Suprapubic skin (tissue), 4 donors: ENCODE results near the gene KIAA1217. TPM values are rescaled to one million over a fixed set of nuclear protein-coding genes. Genes with fewer than 3 reads are reported as not detected.

Source experiments
- DNase-seq, 2 donors: peaks; one replicate each; pipeline ENCODE4 v3.0.0-alpha.2; 2019; ENCODE audit warnings: low spot score in 2 of 2
- H3K27ac ChIP-seq: fragments of 200-600 bp; sonication (generic); one replicate; pipeline ENCODE4 v1.5.1; 2019
- H3K27me3 ChIP-seq: fragments of 200-600 bp; sonication (generic); one replicate; pipeline ENCODE4 v1.5.1; 2019
- H3K36me3 ChIP-seq: fragments of 200-600 bp; sonication (generic); one replicate; pipeline ENCODE4 v1.5.1; 2019
- H3K4me1 ChIP-seq: fragments of 200-600 bp; sonication (generic); one replicate; pipeline ENCODE4 v1.5.1; 2019
- H3K4me3 ChIP-seq: fragments of 200-600 bp; sonication (generic); one replicate; pipeline ENCODE4 v1.5.1; 2019; ENCODE audit warnings: mild to moderate bottlenecking
- H3K9me3 ChIP-seq: fragments of 200-600 bp; sonication (generic); one replicate; pipeline ENCODE4 v1.5.1; 2019
- EP300 ChIP-seq: sonication (generic); formaldehyde crosslinking; IDR thresholded peaks from one replicate; pipeline ENCODE4 v1.6.1; 2017; ENCODE audit warnings: antibody characterized with exemption
- POLR2A ChIP-seq, 2 donors: fragments of 450-650 bp; IDR thresholded peaks; one replicate each; pipeline ENCODE4 v1.6.1; 2017; ENCODE audit warnings: antibody characterized with exemption in 2 of 2, mild to moderate bottlenecking in 2 of 2, moderate library complexity in 2 of 2
- POLR2AphosphoS5 ChIP-seq, 3 donors: sonication (generic); formaldehyde crosslinking; IDR thresholded peaks; one replicate each; pipeline ENCODE4 v1.6.1; 2017; ENCODE audit warnings: antibody characterized with exemption in 3 of 3
- WGBS: methylation state at CpG from one replicate; pipeline ENCODE4 v1.1.5; 2018; 5-methylcytosine and 5-hydroxymethylcytosine counted together
- total RNA-seq, 4 donors: library from RNA; depleted of rRNA; stranded (reverse); fragments of >200 nt; gene quantifications; one replicate each; pipeline ENCODE4 v1.1.0, GENCODE V29; 2016
- TF ChIP-seq, protein P1 (sequence below), 2 donors: fragments of 200-600 bp in 1 of 2; fragments of 450-650 bp in 1 of 2; sonication (generic) in 1 of 2; IDR thresholded peaks; one replicate each; pipeline ENCODE4 v1.5.1; 2016 to 2019; ENCODE audit warnings: antibody characterized with exemption in 2 of 2, mild to moderate bottlenecking in 1 of 2, moderate library complexity in 1 of 2

KIAA1217 gene
- total RNA-seq, 4 donors from 2014 or later = 59.2 to 109 (median 72.1) TPM

DNA sequence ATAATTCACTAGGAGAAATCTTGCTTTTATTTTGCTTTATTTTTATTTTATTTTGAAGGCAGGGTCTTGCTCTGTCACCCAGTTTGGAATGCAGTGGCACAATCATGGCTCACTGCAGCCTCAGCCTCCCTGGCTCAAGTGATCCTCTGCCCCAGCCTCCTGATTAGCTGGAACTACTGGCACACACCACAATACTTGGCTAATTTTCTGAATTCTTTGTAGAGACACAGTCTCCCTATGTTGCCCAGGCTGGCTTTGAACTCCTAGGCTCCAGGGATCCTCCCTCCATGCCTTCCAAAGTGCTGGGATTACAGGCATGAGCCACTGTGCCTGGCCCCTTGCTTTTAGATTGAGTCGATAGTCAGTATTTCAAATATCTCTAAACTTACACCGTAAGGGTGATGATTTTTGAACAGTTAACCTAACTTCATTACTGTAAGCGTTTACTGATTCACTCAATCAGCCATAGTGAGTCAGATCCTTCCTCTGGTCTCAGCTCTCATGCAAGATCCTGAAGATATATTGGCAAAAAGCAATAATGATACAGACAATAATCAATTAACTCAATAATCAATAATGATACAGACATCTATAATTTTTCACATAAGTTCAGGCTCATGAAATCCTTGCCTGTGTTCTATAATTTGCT, 239.5 kb downstream of the KIAA1217 start:
- no peak for TF ChIP-seq POLR2AphosphoS5 (IDR thresholded peaks at IDR 0.05)
- TF ChIP-seq, protein P1, sequence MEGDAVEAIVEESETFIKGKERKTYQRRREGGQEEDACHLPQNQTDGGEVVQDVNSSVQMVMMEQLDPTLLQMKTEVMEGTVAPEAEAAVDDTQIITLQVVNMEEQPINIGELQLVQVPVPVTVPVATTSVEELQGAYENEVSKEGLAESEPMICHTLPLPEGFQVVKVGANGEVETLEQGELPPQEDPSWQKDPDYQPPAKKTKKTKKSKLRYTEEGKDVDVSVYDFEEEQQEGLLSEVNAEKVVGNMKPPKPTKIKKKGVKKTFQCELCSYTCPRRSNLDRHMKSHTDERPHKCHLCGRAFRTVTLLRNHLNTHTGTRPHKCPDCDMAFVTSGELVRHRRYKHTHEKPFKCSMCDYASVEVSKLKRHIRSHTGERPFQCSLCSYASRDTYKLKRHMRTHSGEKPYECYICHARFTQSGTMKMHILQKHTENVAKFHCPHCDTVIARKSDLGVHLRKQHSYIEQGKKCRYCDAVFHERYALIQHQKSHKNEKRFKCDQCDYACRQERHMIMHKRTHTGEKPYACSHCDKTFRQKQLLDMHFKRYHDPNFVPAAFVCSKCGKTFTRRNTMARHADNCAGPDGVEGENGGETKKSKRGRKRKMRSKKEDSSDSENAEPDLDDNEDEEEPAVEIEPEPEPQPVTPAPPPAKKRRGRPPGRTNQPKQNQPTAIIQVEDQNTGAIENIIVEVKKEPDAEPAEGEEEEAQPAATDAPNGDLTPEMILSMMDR (IDR thresholded peaks at IDR 0.05) = no peak
- no peak for TF ChIP-seq EP300
- TF ChIP-seq POLR2A (IDR thresholded peaks at IDR 0.05) = no peak
- DNase-seq = no peak
- no peaks in the 10 kb centered on the region for H3K9me3 ChIP-seq
- H3K27me3 ChIP-seq = no peaks in the 10 kb centered on the region
- WGBS = 54% methylated on average over 3 of the region's 3 CpGs
- peaks cover 27% of the 10 kb centered on the region for H3K4me1 ChIP-seq
- H3K27ac ChIP-seq = peak overlapping the region; percentile 62
- H3K36me3 ChIP-seq = no peaks in the 10 kb centered on the region
- no peak overlapping the region for H3K4me3 ChIP-seq

DNA sequence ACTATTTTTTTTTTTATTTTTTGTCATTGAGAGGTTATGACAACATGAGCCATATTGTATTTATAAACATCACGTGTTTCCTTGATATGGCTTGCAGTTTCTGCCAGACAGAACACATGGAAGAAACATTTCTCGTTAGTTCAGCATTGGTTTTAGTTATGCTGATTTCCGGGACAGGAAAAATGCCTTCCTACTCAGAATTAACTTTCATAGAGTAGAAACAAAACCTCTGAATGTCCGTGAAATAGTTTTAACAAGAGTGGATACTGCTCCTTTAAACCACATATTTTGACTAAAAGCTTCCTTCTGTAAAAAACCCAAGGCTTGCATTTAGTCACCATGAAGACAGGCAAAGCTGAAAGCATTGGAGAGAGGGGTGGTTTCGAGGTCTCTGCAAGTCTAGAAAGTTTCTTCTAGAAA, 240.4 kb downstream of the KIAA1217 start:
- H3K9me3 ChIP-seq = no peaks in the 10 kb centered on the region
- DNase-seq = no peak
- 6% methylated on average over 5 of the region's 5 CpGs for WGBS
- peaks cover 32% of the 10 kb centered on the region for H3K4me1 ChIP-seq
- peak overlapping the region; percentile 20 for H3K4me3 ChIP-seq
- TF ChIP-seq POLR2A (IDR thresholded peaks at IDR 0.05) (no peak), EP300 (no peak), POLR2AphosphoS5 (IDR thresholded peaks at IDR 0.05) (no peak)
- TF ChIP-seq, protein P1 (IDR thresholded peaks at IDR 0.05) = no peak
- H3K27me3 ChIP-seq = no peaks in the 10 kb centered on the region
- H3K27ac ChIP-seq = peak overlapping the region; percentile 62
- H3K36me3 ChIP-seq = no peaks in the 10 kb centered on the region

DNA sequence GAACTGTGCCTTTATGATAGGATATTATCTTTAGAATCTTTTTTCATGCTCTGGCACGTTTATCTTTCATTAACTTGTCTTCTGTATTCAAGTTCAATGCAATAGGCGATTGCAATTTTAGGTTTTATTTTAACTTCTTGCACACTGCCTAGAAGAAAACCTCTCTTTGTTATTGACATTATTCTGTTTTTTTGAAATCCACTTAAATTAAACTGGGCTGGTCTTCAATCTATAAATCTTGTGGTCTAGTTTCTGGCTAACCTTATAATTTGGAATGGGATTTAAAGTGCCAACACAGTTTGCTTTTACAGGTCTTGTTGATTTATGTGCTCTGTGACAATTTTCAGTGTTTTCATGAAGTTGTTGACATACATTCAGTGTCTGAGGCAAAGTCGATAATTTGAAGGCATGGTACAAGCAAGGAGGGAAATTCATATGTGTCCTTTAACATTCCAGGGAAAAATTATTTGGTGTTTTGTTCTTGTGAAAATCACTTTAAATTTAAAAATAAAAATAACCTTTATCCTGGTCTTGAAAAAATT, 240.9 kb downstream of the KIAA1217 start:
- Histone ChIP-seq H3K27ac (peak overlapping the region; percentile 62), H3K36me3 (no peaks in the 10 kb centered on the region), H3K27me3 (no peaks in the 10 kb centered on the region), H3K4me3 (peak overlapping the region; percentile 20), H3K9me3 (no peaks in the 10 kb centered on the region), H3K4me1 (peaks cover 32% of the 10 kb centered on the region)
- no peak for DNase-seq
- WGBS = 18% methylated on average over 3 of the region's 3 CpGs
- TF ChIP-seq, protein P1 (IDR thresholded peaks at IDR 0.05) = no peak
- no peak for TF ChIP-seq POLR2A (IDR thresholded peaks at IDR 0.05)
- no peak for TF ChIP-seq EP300
- TF ChIP-seq POLR2AphosphoS5 (IDR thresholded peaks at IDR 0.05) = no peak

DNA sequence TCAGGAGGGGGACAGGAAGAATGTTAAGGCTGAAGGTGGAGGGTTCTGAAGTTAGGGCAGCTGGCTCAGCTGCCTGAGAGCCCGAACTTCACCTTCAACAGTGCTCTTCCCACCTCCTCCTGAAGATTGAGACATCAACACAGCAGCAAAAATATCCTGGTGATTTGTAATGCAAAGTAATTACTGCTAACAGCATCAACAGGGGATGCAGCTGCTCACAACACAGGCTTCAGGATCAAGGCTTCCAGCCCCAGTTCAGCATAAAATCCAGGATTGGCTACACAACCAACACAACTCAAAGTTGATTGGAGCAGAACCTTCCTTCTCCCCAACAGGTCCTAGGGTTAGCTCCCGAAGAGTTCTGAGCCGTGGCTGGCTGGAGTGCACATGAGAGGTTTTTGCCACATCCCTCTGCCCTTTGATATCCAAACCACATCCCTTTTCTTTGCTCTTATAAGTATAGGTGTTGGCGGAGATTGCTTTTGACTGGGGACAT, 242.4 kb downstream of the KIAA1217 start:
- H3K9me3 ChIP-seq = no peaks in the 10 kb centered on the region
- no peak overlapping the region for H3K4me3 ChIP-seq
- no peaks in the 10 kb centered on the region for H3K27me3 ChIP-seq
- TF ChIP-seq EP300 (no peak), POLR2A (IDR thresholded peaks at IDR 0.05) (no peak), POLR2AphosphoS5 (IDR thresholded peaks at IDR 0.05) (no peak)
- TF ChIP-seq, protein P1 (IDR thresholded peaks at IDR 0.05) = no peak
- no peak for DNase-seq
- peaks cover 42% of the 10 kb centered on the region for H3K4me1 ChIP-seq
- no peaks in the 10 kb centered on the region for H3K36me3 ChIP-seq
- H3K27ac ChIP-seq = no peak overlapping the region
- WGBS = 74% methylated on average over 4 of the region's 4 CpGs

DNA sequence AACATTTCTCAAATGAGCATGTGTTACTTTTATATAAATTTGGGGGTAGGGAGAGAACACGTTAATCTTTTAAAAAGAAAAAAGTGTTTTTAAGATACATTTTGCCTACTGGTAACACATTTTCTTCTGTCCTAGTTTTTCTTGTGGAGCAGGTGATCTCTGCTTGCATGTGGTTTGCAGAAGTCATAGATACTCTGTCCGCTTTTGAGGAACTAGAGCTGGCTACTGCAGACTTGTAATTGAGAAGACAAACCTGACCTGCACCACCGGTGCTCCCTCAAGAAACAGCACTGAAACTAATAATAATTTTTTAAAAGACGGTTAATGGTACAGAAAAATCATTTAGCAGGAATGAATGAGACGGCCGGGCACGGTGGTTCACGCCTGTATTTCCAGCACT, 243.1 kb downstream of the KIAA1217 start:
- no peak overlapping the region for H3K4me3 ChIP-seq
- H3K9me3 ChIP-seq = no peaks in the 10 kb centered on the region
- H3K27ac ChIP-seq = no peak overlapping the region
- 91% methylated on average over 8 of the region's 8 CpGs for WGBS
- no peaks in the 10 kb centered on the region for H3K27me3 ChIP-seq
- no peaks in the 10 kb centered on the region for H3K36me3 ChIP-seq
- H3K4me1 ChIP-seq = peaks cover 49% of the 10 kb centered on the region
- no peak for DNase-seq
- TF ChIP-seq, protein P1 (IDR thresholded peaks at IDR 0.05) = no peak
- TF ChIP-seq EP300 = no peak
- no peak for TF ChIP-seq POLR2AphosphoS5 (IDR thresholded peaks at IDR 0.05)
- TF ChIP-seq POLR2A (IDR thresholded peaks at IDR 0.05) = no peak
